Measurements from ENCODE around the gene PSMD9.
A peak's percentile ranks its signal among the peaks of the same experiment; 100 is the strongest.

PSMD9 gene

DNA sequence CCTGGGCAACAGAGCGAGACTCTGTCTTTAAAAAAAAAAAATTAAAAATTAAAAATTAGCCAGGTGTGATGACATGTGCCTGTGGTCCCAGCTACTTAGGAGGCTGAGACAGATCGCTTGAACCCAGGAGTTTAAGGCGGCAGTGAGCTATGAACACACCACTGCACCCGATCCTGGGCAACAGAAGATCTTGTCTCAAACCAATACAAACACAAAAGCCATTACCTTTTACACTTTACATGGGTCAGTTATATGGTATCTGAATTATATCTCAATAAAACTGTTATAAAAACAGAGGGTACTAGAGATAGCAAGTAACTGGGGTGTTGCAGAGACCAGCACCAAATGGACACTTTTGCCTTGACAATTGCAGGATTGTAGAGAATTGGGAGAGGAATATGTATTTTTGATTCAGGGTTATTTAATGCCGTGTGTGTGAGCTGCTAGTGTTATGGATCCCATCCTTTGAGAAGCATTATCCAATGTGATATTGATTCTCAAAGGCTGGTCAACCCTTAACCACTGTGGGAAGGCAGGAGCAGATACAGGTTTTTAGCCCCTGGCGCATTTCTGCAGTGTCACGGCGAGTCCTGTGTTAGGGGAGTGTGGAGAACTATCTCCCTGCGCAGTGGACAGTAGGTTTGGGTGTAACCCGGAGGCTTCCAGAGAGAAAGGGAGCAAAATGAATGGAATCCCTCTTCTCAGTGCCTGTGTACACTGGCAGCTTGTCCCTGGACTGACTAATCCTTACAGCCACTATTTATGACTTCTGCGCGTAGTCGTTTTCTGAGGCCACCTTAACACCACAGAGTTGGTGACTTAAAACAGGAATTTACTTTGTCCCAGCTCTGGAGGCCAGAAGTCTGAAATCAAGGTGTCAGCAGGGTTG is 4.3 kb downstream of the PSMD9 start:
- Mint-ChIP-seq H3K36me3 (ENCODE audit: low read depth) (peaks cover 23% of the 10 kb centered on the region), H3K4me1 (ENCODE audit: low read depth) (peaks cover 36% of the 10 kb centered on the region), H3K4me3 (no peak overlapping the region), H3K27me3 (ENCODE audit: low read depth) (no peaks in the 10 kb centered on the region), H3K9me3 (no peaks in the 10 kb centered on the region), H3K27ac (no peak overlapping the region)

- H3K36me3 Mint-ChIP-seq (ENCODE audit: low read depth), result peaks cover 23% of the 10 kb centered on the region
- H3K4me3 Mint-ChIP-seq, result peak overlapping the region; percentile 34
- peak overlapping the region; percentile 74 for H3K27ac Mint-ChIP-seq
- peaks cover 33% of the 10 kb centered on the region for H3K4me1 Mint-ChIP-seq (ENCODE audit: low read depth)
- no peaks in the 10 kb centered on the region for H3K27me3 Mint-ChIP-seq (ENCODE audit: low read depth)
- H3K9me3 Mint-ChIP-seq, result no peaks in the 10 kb centered on the region
Observed at GRCh38 chr12:121893961-121894460, 5.4 kb downstream of the PSMD9 start.

DNA sequence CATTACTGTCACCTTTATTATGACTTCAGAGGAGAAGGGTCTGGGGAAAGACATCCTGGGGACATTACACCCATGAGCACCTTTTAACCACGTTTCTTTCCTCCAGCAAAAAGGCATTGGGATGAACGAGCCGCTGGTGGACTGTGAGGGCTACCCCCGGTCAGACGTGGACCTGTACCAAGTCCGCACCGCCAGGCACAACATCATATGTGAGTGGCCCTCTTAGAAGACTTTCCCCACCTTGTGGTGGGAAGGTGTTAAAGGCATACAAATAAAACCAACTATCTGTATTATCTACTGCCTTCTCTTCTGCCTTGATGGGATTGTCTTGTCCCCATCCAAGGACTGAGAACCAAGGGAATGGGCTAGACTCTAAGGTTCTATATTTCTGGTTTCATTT is 6.0 kb downstream of the PSMD9 start:
- H3K4me3 Mint-ChIP-seq, result no peak overlapping the region
- H3K36me3 Mint-ChIP-seq (ENCODE audit: low read depth), result peaks cover 21% of the 10 kb centered on the region
- H3K27me3 Mint-ChIP-seq (ENCODE audit: low read depth), result no peaks in the 10 kb centered on the region
- peaks cover 29% of the 10 kb centered on the region for H3K4me1 Mint-ChIP-seq (ENCODE audit: low read depth)
- H3K27ac Mint-ChIP-seq, result peak overlapping the region; percentile 64
- H3K9me3 Mint-ChIP-seq, result no peaks in the 10 kb centered on the region

- H3K27me3 Mint-ChIP-seq (ENCODE audit: low read depth), result no peaks in the 10 kb centered on the region
- no peak overlapping the region for H3K4me3 Mint-ChIP-seq
- H3K4me1 Mint-ChIP-seq (ENCODE audit: low read depth), result peaks cover 16% of the 10 kb centered on the region
- peaks cover 36% of the 10 kb centered on the region for H3K36me3 Mint-ChIP-seq (ENCODE audit: low read depth)
- no peak overlapping the region for H3K27ac Mint-ChIP-seq
- no peaks in the 10 kb centered on the region for H3K9me3 Mint-ChIP-seq
Observed at GRCh38 chr12:121898287-121898686, 9.7 kb downstream of the PSMD9 start.

DNA sequence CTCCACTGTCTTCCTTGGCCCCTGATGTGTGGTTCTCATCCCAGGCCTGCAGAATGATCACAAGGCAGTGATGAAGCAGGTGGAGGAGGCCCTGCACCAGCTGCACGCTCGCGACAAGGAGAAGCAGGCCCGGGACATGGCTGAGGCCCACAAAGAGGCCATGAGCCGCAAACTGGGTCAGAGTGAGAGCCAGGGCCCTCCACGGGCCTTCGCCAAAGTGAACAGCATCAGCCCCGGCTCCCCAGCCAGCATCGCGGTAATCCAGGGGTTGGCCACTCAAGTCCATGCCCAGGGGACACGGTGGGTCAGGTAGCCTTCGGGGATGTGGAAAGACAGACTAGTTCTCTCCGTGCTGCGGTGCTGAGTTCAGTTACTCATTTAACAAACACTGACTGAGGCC is 11.0 kb downstream of the PSMD9 start:
- no peak overlapping the region for H3K27ac Mint-ChIP-seq
- H3K4me3 Mint-ChIP-seq, result no peak overlapping the region
- H3K9me3 Mint-ChIP-seq, result no peaks in the 10 kb centered on the region
- H3K4me1 Mint-ChIP-seq (ENCODE audit: low read depth), result peaks cover 6% of the 10 kb centered on the region
- H3K36me3 Mint-ChIP-seq (ENCODE audit: low read depth), result peaks cover 32% of the 10 kb centered on the region
- H3K27me3 Mint-ChIP-seq (ENCODE audit: low read depth), result no peaks in the 10 kb centered on the region

- peaks cover 1% of the 10 kb centered on the region for H3K4me1 Mint-ChIP-seq (ENCODE audit: low read depth)
- no peaks in the 10 kb centered on the region for H3K9me3 Mint-ChIP-seq
- H3K36me3 Mint-ChIP-seq (ENCODE audit: low read depth), result peaks cover 33% of the 10 kb centered on the region
- no peak overlapping the region for H3K4me3 Mint-ChIP-seq
- no peak overlapping the region for H3K27ac Mint-ChIP-seq
- H3K27me3 Mint-ChIP-seq (ENCODE audit: low read depth), result no peaks in the 10 kb centered on the region
Observed at GRCh38 chr12:121903202-121903601, 14.6 kb downstream of the PSMD9 start.

DNA sequence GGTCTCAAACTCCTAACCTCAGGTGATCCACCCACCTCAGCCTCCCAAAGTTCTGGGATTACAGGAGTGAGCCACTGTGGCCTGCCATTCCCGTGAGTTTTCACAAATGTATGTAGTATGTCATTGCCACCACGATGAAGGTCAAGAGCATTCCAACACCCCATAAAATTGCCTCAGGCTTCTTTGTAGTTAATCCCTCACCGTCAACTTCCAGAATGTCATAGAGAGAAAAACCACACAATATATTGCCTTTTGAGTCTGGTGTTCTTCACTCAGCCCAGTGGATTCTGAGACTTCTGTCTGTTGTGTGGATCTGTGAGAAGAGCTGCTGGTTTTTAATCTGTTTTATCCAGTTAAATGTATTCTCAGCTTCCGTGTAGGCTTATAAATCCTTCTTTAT is 17.2 kb downstream of the PSMD9 start:
- no peak overlapping the region for H3K27ac Mint-ChIP-seq
- H3K27me3 Mint-ChIP-seq (ENCODE audit: low read depth), result no peaks in the 10 kb centered on the region
- no peaks in the 10 kb centered on the region for H3K9me3 Mint-ChIP-seq
- H3K36me3 Mint-ChIP-seq (ENCODE audit: low read depth), result peaks cover 43% of the 10 kb centered on the region
- H3K4me3 Mint-ChIP-seq, result no peak overlapping the region
- peaks cover 7% of the 10 kb centered on the region for H3K4me1 Mint-ChIP-seq (ENCODE audit: low read depth)

- Mint-ChIP-seq H3K4me3 (no peak overlapping the region), H3K9me3 (no peaks in the 10 kb centered on the region), H3K27me3 (ENCODE audit: low read depth) (no peaks in the 10 kb centered on the region), H3K4me1 (ENCODE audit: low read depth) (peaks cover 9% of the 10 kb centered on the region), H3K36me3 (ENCODE audit: low read depth) (peaks cover 37% of the 10 kb centered on the region), H3K27ac (peak overlapping the region; percentile 66)
Observed at GRCh38 chr12:121908702-121909101, 20.1 kb downstream of the PSMD9 start.

DNA sequence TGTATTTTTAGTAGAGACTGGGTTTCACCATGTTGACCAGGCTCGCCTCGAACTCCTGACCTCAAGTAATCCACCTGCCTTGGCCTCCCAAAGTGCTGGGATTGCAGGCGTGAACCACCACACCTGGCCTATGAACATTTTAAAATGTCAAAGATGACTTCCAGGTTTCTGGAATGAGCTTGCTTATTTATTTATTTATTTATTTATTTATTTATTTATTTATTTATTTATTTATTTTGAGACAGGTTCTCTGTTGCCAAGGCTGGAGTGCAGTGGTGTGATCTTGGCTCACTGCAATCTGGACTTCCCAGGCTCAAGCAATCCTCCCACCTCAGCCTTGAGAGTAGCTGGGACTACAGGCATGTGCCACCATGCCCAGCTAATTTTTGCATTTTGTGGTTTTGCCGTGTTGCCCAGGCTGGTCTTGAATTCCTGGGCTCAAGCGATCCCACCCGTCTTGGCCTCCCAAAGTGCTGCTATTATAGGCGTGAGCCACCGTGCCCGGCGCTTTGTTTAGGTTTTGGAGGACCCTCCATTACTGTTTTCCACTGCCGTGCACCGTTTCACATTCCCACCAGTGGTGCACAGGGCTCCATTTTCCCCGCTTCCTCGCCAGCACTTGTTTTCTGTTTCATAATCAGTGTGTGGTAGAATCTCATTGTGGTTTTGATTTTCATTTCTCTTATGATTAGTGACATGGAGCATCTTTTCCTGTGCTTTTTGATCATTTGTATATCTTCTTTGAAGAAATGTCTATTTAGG is 23.4 kb downstream of the PSMD9 start:
- Mint-ChIP-seq H3K27me3 (ENCODE audit: low read depth) (no peaks in the 10 kb centered on the region), H3K4me3 (no peak overlapping the region), H3K4me1 (ENCODE audit: low read depth) (peaks cover 11% of the 10 kb centered on the region), H3K27ac (no peak overlapping the region), H3K9me3 (no peaks in the 10 kb centered on the region), H3K36me3 (ENCODE audit: low read depth) (peaks cover 30% of the 10 kb centered on the region)

DNA sequence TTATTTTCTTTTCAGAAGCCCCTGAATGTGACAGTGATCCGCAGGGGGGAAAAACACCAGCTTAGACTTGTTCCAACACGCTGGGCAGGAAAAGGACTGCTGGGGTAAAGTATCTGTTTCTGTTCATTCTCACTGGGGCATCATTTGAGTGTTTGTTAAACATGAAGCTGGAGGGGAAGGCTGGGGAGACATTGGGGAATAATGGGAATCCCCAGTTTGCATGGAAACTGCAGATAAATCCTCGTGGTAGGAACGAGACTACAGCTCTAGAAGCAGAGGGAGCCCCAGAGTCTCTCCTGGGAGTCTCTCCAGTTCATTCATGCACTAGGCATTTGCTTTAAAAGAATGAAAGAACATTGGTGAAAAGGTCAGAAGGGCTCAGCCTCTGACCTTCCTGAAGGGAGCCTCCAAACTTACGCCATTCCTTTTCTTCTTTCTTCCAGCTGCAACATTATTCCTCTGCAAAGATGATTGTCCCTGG is 27.3 kb downstream of the PSMD9 start:
- Mint-ChIP-seq H3K4me1 (ENCODE audit: low read depth) (peaks cover 20% of the 10 kb centered on the region), H3K27me3 (ENCODE audit: low read depth) (no peaks in the 10 kb centered on the region), H3K9me3 (no peaks in the 10 kb centered on the region), H3K27ac (no peak overlapping the region), H3K36me3 (ENCODE audit: low read depth) (peaks cover 19% of the 10 kb centered on the region), H3K4me3 (no peak overlapping the region)

DNA sequence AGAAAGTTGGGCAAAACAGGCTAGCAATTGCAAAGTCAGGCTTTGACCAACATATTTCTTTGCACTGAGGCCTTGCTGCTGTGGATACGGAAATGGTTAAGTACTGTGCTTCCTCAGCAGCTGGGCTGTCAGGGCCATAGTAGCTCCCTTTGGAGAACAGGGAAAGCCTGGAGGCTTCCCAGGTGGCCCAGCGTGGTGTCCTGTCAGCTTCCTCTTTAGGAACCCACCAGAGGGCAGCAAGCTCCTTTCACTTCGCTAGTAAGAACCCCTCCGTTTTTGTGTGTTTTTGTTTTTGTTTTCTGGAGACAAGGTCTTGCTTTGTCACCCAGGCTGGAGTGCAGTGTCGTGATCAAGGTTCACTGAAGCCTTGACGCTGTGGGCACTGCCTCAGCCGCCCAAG is 28.1 kb downstream of the PSMD9 start:
- H3K36me3 Mint-ChIP-seq (ENCODE audit: low read depth), result peaks cover 18% of the 10 kb centered on the region
- H3K27ac Mint-ChIP-seq, result peak overlapping the region; percentile 11
- peaks cover 3% of the 10 kb centered on the region for H3K27me3 Mint-ChIP-seq (ENCODE audit: low read depth)
- H3K9me3 Mint-ChIP-seq, result no peaks in the 10 kb centered on the region
- H3K4me1 Mint-ChIP-seq (ENCODE audit: low read depth), result peaks cover 20% of the 10 kb centered on the region
- no peak overlapping the region for H3K4me3 Mint-ChIP-seq

GRCh38 chr12:121917950-121918678 is 29.5 kb downstream of the PSMD9 start, which contains the start of gene CFAP251:
TSS of gene CFAP251 (plus strand) at chr12:121918592. CDS start at chr12:121921306, 2,714 bp downstream.
- Mint-ChIP-seq H3K4me3 (peak within 1 kb of the TSS; percentile 83), H3K27ac (peak within 1 kb of the TSS; percentile 85), H3K4me1 (ENCODE audit: low read depth) (peaks cover 16% of the 10 kb centered on the region), H3K9me3 (no peaks in the 10 kb centered on the region), H3K27me3 (ENCODE audit: low read depth) (peaks cover 3% of the 10 kb centered on the region), H3K36me3 (ENCODE audit: low read depth) (peaks cover 15% of the 10 kb centered on the region)

GRCh38 chr12:121918679-121919038 is 30.1 kb downstream of the PSMD9 start:
- Mint-ChIP-seq H3K36me3 (ENCODE audit: low read depth) (peaks cover 15% of the 10 kb centered on the region), H3K27ac (no peak overlapping the region), H3K4me3 (no peak overlapping the region), H3K9me3 (no peaks in the 10 kb centered on the region), H3K4me1 (ENCODE audit: low read depth) (peaks cover 16% of the 10 kb centered on the region), H3K27me3 (ENCODE audit: low read depth) (peaks cover 3% of the 10 kb centered on the region)

- Mint-ChIP-seq H3K27ac (no peak overlapping the region), H3K4me3 (no peak overlapping the region), H3K27me3 (ENCODE audit: low read depth) (peaks cover 3% of the 10 kb centered on the region), H3K9me3 (no peaks in the 10 kb centered on the region), H3K36me3 (ENCODE audit: low read depth) (peaks cover 14% of the 10 kb centered on the region), H3K4me1 (ENCODE audit: low read depth) (peaks cover 16% of the 10 kb centered on the region)
Observed at GRCh38 chr12:121921066-121921465, 32.5 kb downstream of the PSMD9 start.
